CD4-positive, alpha-beta memory T cell (primary cell): Measurements from ENCODE around the gene EXOC4. TPM values are rescaled to one million over a fixed set of nuclear protein-coding genes. Genes with fewer than 3 reads are reported as not detected.

Source experiments
- CTCF ChIA-PET: fragments of 350-600 bp; sonication (Branson Sonifier 250); formaldehyde crosslinking; loops from one replicate; lab custom pipeline; 2021; ENCODE audit warnings: inconsistent platforms; ENCODE audit not compliant: partially characterized antibody; lab: Charles Lee
- POLR2A ChIA-PET: fragments of 350-600 bp; sonication (Branson Sonifier 250); formaldehyde crosslinking; loops from one replicate; lab custom pipeline; 2021; ENCODE audit not compliant: partially characterized antibody; lab: Charles Lee
- DNase-seq, 5 donors: peaks; one replicate each; pipeline versions ENCODE4 v3.0.0 to v3.0.0-alpha.2; 2020 to 2022; ENCODE audit warnings: mixed read lengths in 1 of 5
- H3K27ac ChIP-seq: one replicate; pipeline ENCODE4 v1.7.0; 2013; ENCODE audit warnings: low read depth, low read length
- H3K27me3 ChIP-seq: 2 replicates; pipeline ENCODE4 v1.7.0; 2013; ENCODE audit warnings: mild to moderate bottlenecking, low read length, moderate library complexity; ENCODE audit not compliant: insufficient read depth
- H3K36me3 ChIP-seq: 2 replicates; pipeline ENCODE4 v1.7.0; 2013; ENCODE audit warnings: mild to moderate bottlenecking, low read length, moderate library complexity; ENCODE audit not compliant: insufficient read depth
- H3K4me1 ChIP-seq: 2 replicates; pipeline ENCODE4 v1.7.0; 2013; ENCODE audit warnings: mild to moderate bottlenecking, low read length, moderate library complexity; ENCODE audit not compliant: insufficient read depth
- H3K4me3 ChIP-seq, 2 donors: one replicate each; pipeline ENCODE4 v1.7.0; 2013; ENCODE audit warnings: low read length in 2 of 2, mild to moderate bottlenecking in 1 of 2
- H3K9me3 ChIP-seq, 2 donors: one replicate each; pipeline ENCODE4 v1.7.0; 2013; ENCODE audit warnings: low read length in 2 of 2, control low read depth in 1 of 2; ENCODE audit not compliant: control insufficient read depth in 1 of 2
- H3K27ac Mint-ChIP-seq, 7 donors: one replicate each; pipeline ENCODE4 v1.8.0; 2020 to 2021; ENCODE audit warnings: mixed read lengths in 7 of 7, mild to moderate bottlenecking in 6 of 7, inconsistent platforms in 3 of 7, moderate library complexity in 3 of 7
- H3K27me3 Mint-ChIP-seq, 2 donors: one replicate each; pipeline ENCODE4 v1.8.0; 2020 to 2021; ENCODE audit warnings: mixed read lengths in 2 of 2
- H3K36me3 Mint-ChIP-seq, 2 donors: one replicate each; pipeline ENCODE4 v1.8.0; 2020 to 2021; ENCODE audit warnings: mixed read lengths in 2 of 2, inconsistent platforms in 1 of 2, mild to moderate bottlenecking in 1 of 2
- H3K4me1 Mint-ChIP-seq, 4 donors: one replicate each; pipeline ENCODE4 v1.8.0; 2020 to 2021; ENCODE audit warnings: mixed read lengths in 4 of 4, mild to moderate bottlenecking in 1 of 4
- H3K4me3 Mint-ChIP-seq, 8 donors: one replicate each; pipeline ENCODE4 v1.8.0; 2020 to 2021; ENCODE audit warnings: mixed read lengths in 8 of 8, mild to moderate bottlenecking in 7 of 8, moderate library complexity in 6 of 8, inconsistent platforms in 3 of 8
- H3K9me3 Mint-ChIP-seq, 8 donors: one replicate each; pipeline ENCODE4 v1.8.0; 2020 to 2021; ENCODE audit warnings: mixed read lengths in 8 of 8, mild to moderate bottlenecking in 5 of 8, inconsistent platforms in 3 of 8, moderate library complexity in 1 of 8
- intact Hi-C: fragments of 100-400 bp; cut with micrococcal nuclease; formaldehyde crosslinking; loops from one replicate; pipeline ENCODE4 v1.15.1; 2023
- polyA plus RNA-seq, 2 donors: library from polyadenylated mRNA; unstranded; fragments of 300-500 nt; fragmentation: Illumina TruSeq; gene quantifications; one replicate each; pipeline ENCODE4 v1.2.3, GENCODE V29; 2021
- total RNA-seq, 2 experiments: library from RNA; stranded (reverse); gene quantifications; one replicate each; pipeline ENCODE4 v1.2.3, GENCODE V29; 2021

The EXOC4 gene
- total and polyA plus RNA-seq, 4 experiments from 2014 or later: 33.8 to 81.2 (median 58.1) TPM

- Histone ChIP-seq H3K4me1 (no peaks in the 10 kb centered on the region), H3K9me3 (no peaks in the 10 kb centered on the region), H3K4me3 (no peak overlapping the region), H3K36me3 (no peaks in the 10 kb centered on the region), H3K27me3 (no peaks in the 10 kb centered on the region), H3K27ac (no peak overlapping the region)
- ChIA-PET POLR2A (no interaction called here), CTCF (no interaction called here)
- Mint-ChIP-seq H3K27me3 (no peaks in the 10 kb centered on the region), H3K36me3 (peaks cover 17 to 19% of the 10 kb centered on the region in 2 donors), H3K27ac (peak overlapping the region in 1 of 7 donors; percentile 75), H3K9me3 (no peaks in the 10 kb centered on the region), H3K4me1 (peaks cover 10 to 17% (median 11%) of the 10 kb centered on the region in 4 donors), H3K4me3 (no peak overlapping the region)
- no peak for DNase-seq
- intact Hi-C loops: no loop called here
These were observed 45.2 kb downstream of the EXOC4 start for GRCh38 chr7:133298080-133298479.

- no peaks in the 10 kb centered on the region for H3K9me3 Mint-ChIP-seq
- intact Hi-C loops: no loop called here
- ChIA-PET POLR2A (no interaction called here), CTCF (no interaction called here)
- no peak overlapping the region for H3K27ac Mint-ChIP-seq
- no peak overlapping the region for H3K27ac ChIP-seq
- no peaks in the 10 kb centered on the region for H3K27me3 ChIP-seq
- no peaks in the 10 kb centered on the region for H3K9me3 ChIP-seq
- H3K4me3 ChIP-seq: no peak overlapping the region
- no peaks in the 10 kb centered on the region for H3K36me3 ChIP-seq
- no peaks in the 10 kb centered on the region for H3K27me3 Mint-ChIP-seq
- no peak overlapping the region for H3K4me3 Mint-ChIP-seq
- H3K4me1 Mint-ChIP-seq: peaks cover 10 to 17% (median 11%) of the 10 kb centered on the region in 4 donors
- H3K4me1 ChIP-seq: no peaks in the 10 kb centered on the region
- DNase-seq: no peak
- peaks cover 19 to 22% of the 10 kb centered on the region in 2 donors for H3K36me3 Mint-ChIP-seq
These were observed 46.8 kb downstream of the EXOC4 start for GRCh38 chr7:133299676-133300075.

GRCh38 chr7:133300088-133300487 lies 47.2 kb downstream of the EXOC4 start:
- no peaks in the 10 kb centered on the region for H3K27me3 Mint-ChIP-seq
- H3K4me3 Mint-ChIP-seq: no peak overlapping the region
- no peaks in the 10 kb centered on the region for H3K9me3 Mint-ChIP-seq
- DNase-seq: no peak
- ChIA-PET POLR2A (no interaction called here), CTCF (no interaction called here)
- Histone ChIP-seq H3K9me3 (no peaks in the 10 kb centered on the region), H3K36me3 (no peaks in the 10 kb centered on the region), H3K27ac (no peak overlapping the region), H3K4me3 (no peak overlapping the region), H3K4me1 (no peaks in the 10 kb centered on the region), H3K27me3 (no peaks in the 10 kb centered on the region)
- H3K27ac Mint-ChIP-seq: no peak overlapping the region
- intact Hi-C loops: no loop called here
- peaks cover 23 to 26% of the 10 kb centered on the region in 2 donors for H3K36me3 Mint-ChIP-seq
- H3K4me1 Mint-ChIP-seq: peaks cover 9 to 17% (median 11%) of the 10 kb centered on the region in 4 donors

- H3K36me3 ChIP-seq: peaks cover 6% of the 10 kb centered on the region
These were observed 47.9 kb downstream of the EXOC4 start for GRCh38 chr7:133300811-133301210.

GRCh38 chr7:133301444-133301843 lies 48.6 kb downstream of the EXOC4 start:
- H3K4me3 Mint-ChIP-seq: no peak overlapping the region
- DNase-seq: no peak
- Histone ChIP-seq H3K36me3 (peaks cover 12% of the 10 kb centered on the region), H3K27ac (no peak overlapping the region), H3K4me1 (no peaks in the 10 kb centered on the region), H3K9me3 (no peaks in the 10 kb centered on the region), H3K4me3 (no peak overlapping the region), H3K27me3 (no peaks in the 10 kb centered on the region)
- H3K27me3 Mint-ChIP-seq: no peaks in the 10 kb centered on the region
- ChIA-PET POLR2A (no interaction called here), CTCF (interaction anchor here (1.7 kb wide), 1 partner anchor 9 kb away, joined by 3 read pairs; no protein-coding TSS in a partner anchor)
- H3K36me3 Mint-ChIP-seq: peaks cover 28 to 30% of the 10 kb centered on the region in 2 donors
- intact Hi-C loops: no loop called here
- H3K4me1 Mint-ChIP-seq: peaks cover 6 to 8% (median 8%) of the 10 kb centered on the region in 4 donors
- no peaks in the 10 kb centered on the region for H3K9me3 Mint-ChIP-seq
- no peak overlapping the region for H3K27ac Mint-ChIP-seq

More at GRCh38 chr7:133300811-133301210, 47.9 kb downstream of the EXOC4 start:
- peaks cover 26 to 27% of the 10 kb centered on the region in 2 donors for H3K36me3 Mint-ChIP-seq
- peaks cover 9 to 12% (median 11%) of the 10 kb centered on the region in 4 donors for H3K4me1 Mint-ChIP-seq
- Histone ChIP-seq H3K27ac (no peak overlapping the region), H3K4me3 (no peak overlapping the region), H3K9me3 (no peaks in the 10 kb centered on the region), H3K4me1 (no peaks in the 10 kb centered on the region), H3K27me3 (no peaks in the 10 kb centered on the region)
- intact Hi-C loops: no loop called here
- H3K9me3 Mint-ChIP-seq: no peaks in the 10 kb centered on the region
- no peak overlapping the region for H3K4me3 Mint-ChIP-seq
- ChIA-PET CTCF (no interaction called here), POLR2A (no interaction called here)
- H3K27ac Mint-ChIP-seq: no peak overlapping the region
- no peaks in the 10 kb centered on the region for H3K27me3 Mint-ChIP-seq
- DNase-seq: no peak

GRCh38 chr7:133303372-133303771 lies 50.5 kb downstream of the EXOC4 start:
- Histone ChIP-seq H3K36me3 (peaks cover 21% of the 10 kb centered on the region), H3K9me3 (no peaks in the 10 kb centered on the region), H3K4me3 (no peak overlapping the region), H3K27ac (no peak overlapping the region), H3K4me1 (no peaks in the 10 kb centered on the region), H3K27me3 (no peaks in the 10 kb centered on the region)
- peaks cover 0 to 8% (median 7%) of the 10 kb centered on the region in 4 donors for H3K4me1 Mint-ChIP-seq
- intact Hi-C loops: no loop called here
- H3K36me3 Mint-ChIP-seq: peaks cover 48 to 49% of the 10 kb centered on the region in 2 donors
- POLR2A ChIA-PET: no interaction called here
- DNase-seq: no peak
- H3K27me3 Mint-ChIP-seq: no peaks in the 10 kb centered on the region
- H3K27ac Mint-ChIP-seq: no peak overlapping the region
- CTCF ChIA-PET: interaction anchor here (1.0 to 1.7 kb wide), 2 partner anchors 10 to 11 kb away, joined by 3 read pairs; no protein-coding TSS in a partner anchor
- H3K4me3 Mint-ChIP-seq: no peak overlapping the region
- no peaks in the 10 kb centered on the region for H3K9me3 Mint-ChIP-seq

GRCh38 chr7:133303931-133304330 lies 51.1 kb downstream of the EXOC4 start:
- H3K27ac ChIP-seq: no peak overlapping the region
- intact Hi-C loops: no loop called here
- Mint-ChIP-seq H3K9me3 (no peaks in the 10 kb centered on the region), H3K27me3 (no peaks in the 10 kb centered on the region), H3K36me3 (peaks cover 52 to 53% of the 10 kb centered on the region in 2 donors), H3K27ac (no peak overlapping the region), H3K4me3 (no peak overlapping the region), H3K4me1 (peaks cover 0 to 8% (median 7%) of the 10 kb centered on the region in 4 donors)
- DNase-seq: no peak
- H3K4me1 ChIP-seq: no peaks in the 10 kb centered on the region
- H3K4me3 ChIP-seq: no peak overlapping the region
- H3K27me3 ChIP-seq: no peaks in the 10 kb centered on the region
- peaks cover 21% of the 10 kb centered on the region for H3K36me3 ChIP-seq
- no peaks in the 10 kb centered on the region for H3K9me3 ChIP-seq
- CTCF ChIA-PET: interaction anchor here (1.0 kb wide), 1 partner anchor 11 kb away, joined by 3 read pairs; no protein-coding TSS in a partner anchor
- POLR2A ChIA-PET: no interaction called here
